ENCODE measurements around the gene PARP11. TPM values are rescaled to one million over a fixed set of nuclear protein-coding genes. Genes with fewer than 3 reads are reported as not detected.

Gene PARP11
- total RNA-seq, 2 donors from 2014 or later = 15.3 to 30.3 TPM

DNA sequence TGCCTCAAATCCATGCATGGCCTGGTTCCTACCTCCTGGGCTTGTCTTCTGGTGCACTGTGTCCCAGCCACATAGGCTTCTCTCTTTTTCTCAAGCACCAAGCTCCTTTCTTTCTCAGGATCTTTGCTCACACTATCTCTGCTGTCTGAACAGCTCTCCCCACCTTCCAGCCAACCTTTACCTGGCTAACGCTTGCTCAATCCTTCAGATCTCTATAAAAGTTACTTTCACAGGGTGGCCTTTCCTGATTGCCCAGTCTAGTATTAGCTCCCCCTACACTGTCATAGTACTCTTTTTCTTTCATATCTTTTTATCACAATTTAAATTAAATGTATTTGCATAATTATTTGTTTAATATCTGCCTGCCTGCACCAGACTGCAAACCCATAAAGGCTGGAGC is 3.8 kb downstream of the PARP11 start:
- Mint-ChIP-seq H3K36me3 (ENCODE audit: low read depth) (peaks cover 33% of the 10 kb centered on the region), H3K4me3 (no peak overlapping the region), H3K9me3 (peaks cover 19% of the 10 kb centered on the region), H3K4me1 (peaks cover 16% of the 10 kb centered on the region), H3K27me3 (ENCODE audit: insufficient read depth) (no peaks in the 10 kb centered on the region), H3K27ac (no peak overlapping the region)
- Histone ChIP-seq H3K9me3 (ENCODE audit: control insufficient read depth, low read length) (peaks cover 24% of the 10 kb centered on the region), H3K27ac (ENCODE audit: low read depth, low read length) (no peak overlapping the region), H3K36me3 (ENCODE audit: control insufficient read depth, insufficient read depth, low read length) (no peaks in the 10 kb centered on the region), H3K4me1 (ENCODE audit: control insufficient read depth, insufficient read depth, low read length) (peaks cover 6% of the 10 kb centered on the region), H3K4me3 (ENCODE audit: low read length) (no peak overlapping the region), H3K27me3 (ENCODE audit: control insufficient read depth, insufficient read depth, low read length, poor library complexity, severe bottlenecking) (no peaks in the 10 kb centered on the region), H3K9ac (ENCODE audit: extremely low read depth, low read length, poor library complexity, severe bottlenecking) (no peak overlapping the region)
- DNase-seq = no peak
- WGBS, 2 experiments (ENCODE audit: insufficient coverage in 1 of 2, insufficient read length in 1 of 2) = 91% methylated on average over 1 of the region's 1 CpG; no CpG with 5 or more reads in 1 of the 2 experiments
- TF ChIP-seq, protein P1, sequence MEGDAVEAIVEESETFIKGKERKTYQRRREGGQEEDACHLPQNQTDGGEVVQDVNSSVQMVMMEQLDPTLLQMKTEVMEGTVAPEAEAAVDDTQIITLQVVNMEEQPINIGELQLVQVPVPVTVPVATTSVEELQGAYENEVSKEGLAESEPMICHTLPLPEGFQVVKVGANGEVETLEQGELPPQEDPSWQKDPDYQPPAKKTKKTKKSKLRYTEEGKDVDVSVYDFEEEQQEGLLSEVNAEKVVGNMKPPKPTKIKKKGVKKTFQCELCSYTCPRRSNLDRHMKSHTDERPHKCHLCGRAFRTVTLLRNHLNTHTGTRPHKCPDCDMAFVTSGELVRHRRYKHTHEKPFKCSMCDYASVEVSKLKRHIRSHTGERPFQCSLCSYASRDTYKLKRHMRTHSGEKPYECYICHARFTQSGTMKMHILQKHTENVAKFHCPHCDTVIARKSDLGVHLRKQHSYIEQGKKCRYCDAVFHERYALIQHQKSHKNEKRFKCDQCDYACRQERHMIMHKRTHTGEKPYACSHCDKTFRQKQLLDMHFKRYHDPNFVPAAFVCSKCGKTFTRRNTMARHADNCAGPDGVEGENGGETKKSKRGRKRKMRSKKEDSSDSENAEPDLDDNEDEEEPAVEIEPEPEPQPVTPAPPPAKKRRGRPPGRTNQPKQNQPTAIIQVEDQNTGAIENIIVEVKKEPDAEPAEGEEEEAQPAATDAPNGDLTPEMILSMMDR (conservative IDR thresholded peaks at IDR 0.05) = no peak

DNA sequence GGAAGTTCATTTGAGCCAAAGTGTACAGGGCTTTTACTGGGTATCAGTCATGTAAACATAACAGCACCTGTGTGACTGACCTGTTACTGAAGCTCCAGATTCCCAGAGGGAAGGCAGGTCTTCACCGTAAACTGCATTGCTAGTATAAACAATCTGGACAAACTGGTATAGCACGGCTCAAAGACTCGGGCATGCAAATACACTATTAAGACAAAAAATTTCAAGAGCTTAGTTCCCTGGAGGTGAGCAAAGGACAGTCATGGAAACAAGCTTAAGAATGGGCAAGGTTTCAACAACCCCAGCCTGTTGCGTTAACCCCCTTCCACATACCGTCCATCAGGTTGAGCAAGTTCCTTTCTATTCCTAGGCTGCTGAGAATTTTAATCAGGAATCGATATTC is 9.4 kb downstream of the PARP11 start:
- WGBS, 2 experiments (ENCODE audit: insufficient coverage in 1 of 2, insufficient read length in 1 of 2) = 84 to 90% methylated on average over 3 to 6 of the region's 6 CpGs
- TF ChIP-seq, protein P1 (conservative IDR thresholded peaks at IDR 0.05) = no peak
- Mint-ChIP-seq H3K27me3 (ENCODE audit: insufficient read depth) (no peaks in the 10 kb centered on the region), H3K27ac (no peak overlapping the region), H3K4me3 (no peak overlapping the region), H3K4me1 (no peaks in the 10 kb centered on the region), H3K9me3 (peaks cover 24% of the 10 kb centered on the region), H3K36me3 (ENCODE audit: low read depth) (peaks cover 70% of the 10 kb centered on the region)
- Histone ChIP-seq H3K4me1 (ENCODE audit: control insufficient read depth, insufficient read depth, low read length) (no peaks in the 10 kb centered on the region), H3K36me3 (ENCODE audit: control insufficient read depth, insufficient read depth, low read length) (peaks cover 11% of the 10 kb centered on the region), H3K9me3 (ENCODE audit: control insufficient read depth, low read length) (peaks cover 26% of the 10 kb centered on the region), H3K9ac (ENCODE audit: extremely low read depth, low read length, poor library complexity, severe bottlenecking) (no peak overlapping the region), H3K4me3 (ENCODE audit: low read length) (no peak overlapping the region), H3K27ac (ENCODE audit: low read depth, low read length) (no peak overlapping the region), H3K27me3 (ENCODE audit: control insufficient read depth, insufficient read depth, low read length, poor library complexity, severe bottlenecking) (no peaks in the 10 kb centered on the region)
- no peak for DNase-seq

DNA sequence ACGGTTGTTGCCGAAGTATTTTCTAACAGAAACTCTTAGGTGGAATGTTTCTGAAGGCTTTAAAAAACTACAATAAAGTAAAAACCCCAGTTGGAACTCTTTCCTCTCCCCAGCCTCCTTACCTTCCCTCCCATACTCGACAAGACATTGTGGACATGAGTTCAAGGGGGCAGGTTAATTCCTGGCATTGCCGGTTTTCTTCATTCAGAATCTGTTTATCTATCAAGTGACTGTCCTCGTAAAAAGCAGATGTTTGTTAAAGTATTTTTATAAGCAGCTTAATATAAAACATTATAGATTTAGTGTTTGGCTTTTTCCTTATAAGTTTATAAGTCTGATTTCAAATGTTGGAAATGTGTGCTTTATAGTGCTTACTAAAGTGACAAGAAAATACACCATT is 30.7 kb downstream of the PARP11 start:
- peaks cover 47% of the 10 kb centered on the region for H3K36me3 Mint-ChIP-seq (ENCODE audit: low read depth)
- no peak overlapping the region for H3K4me3 Mint-ChIP-seq
- H3K4me3 ChIP-seq (ENCODE audit: low read length) = no peak overlapping the region
- H3K9me3 ChIP-seq (ENCODE audit: control insufficient read depth, low read length) = peaks cover 8% of the 10 kb centered on the region
- no peaks in the 10 kb centered on the region for H3K4me1 ChIP-seq (ENCODE audit: control insufficient read depth, insufficient read depth, low read length)
- WGBS, 2 experiments (ENCODE audit: insufficient coverage in 1 of 2, insufficient read length in 1 of 2) = 98 to 100% methylated on average over 1 to 4 of the region's 5 CpGs
- DNase-seq = no peak
- H3K9me3 Mint-ChIP-seq = peaks cover 22% of the 10 kb centered on the region
- no peak overlapping the region for H3K27ac Mint-ChIP-seq
- no peaks in the 10 kb centered on the region for H3K27me3 Mint-ChIP-seq (ENCODE audit: insufficient read depth)
- no peaks in the 10 kb centered on the region for H3K27me3 ChIP-seq (ENCODE audit: control insufficient read depth, insufficient read depth, low read length, poor library complexity, severe bottlenecking)
- H3K4me1 Mint-ChIP-seq = peaks cover 11% of the 10 kb centered on the region
- H3K27ac ChIP-seq (ENCODE audit: low read depth, low read length) = no peak overlapping the region
- TF ChIP-seq, protein P1 (conservative IDR thresholded peaks at IDR 0.05) = no peak
- no peak overlapping the region for H3K9ac ChIP-seq (ENCODE audit: extremely low read depth, low read length, poor library complexity, severe bottlenecking)
- no peaks in the 10 kb centered on the region for H3K36me3 ChIP-seq (ENCODE audit: control insufficient read depth, insufficient read depth, low read length)

Data from endodermal cell (in vitro differentiated cells).